Measurements from ENCODE around the gene FUBP3. TPM values are rescaled to one million over a fixed set of nuclear protein-coding genes. Genes with fewer than 3 reads are reported as not detected.
"Not testable (repeated sequence)": the region's sequence is repeated elsewhere in the genome, so short reads cannot be mapped to it uniquely, and the experiment has no call there.

Gene FUBP3
- polyA plus RNA-seq, 12 donors, result 29.2 to 56.1 (median 41.5) TPM; not detected in 1

DNA sequence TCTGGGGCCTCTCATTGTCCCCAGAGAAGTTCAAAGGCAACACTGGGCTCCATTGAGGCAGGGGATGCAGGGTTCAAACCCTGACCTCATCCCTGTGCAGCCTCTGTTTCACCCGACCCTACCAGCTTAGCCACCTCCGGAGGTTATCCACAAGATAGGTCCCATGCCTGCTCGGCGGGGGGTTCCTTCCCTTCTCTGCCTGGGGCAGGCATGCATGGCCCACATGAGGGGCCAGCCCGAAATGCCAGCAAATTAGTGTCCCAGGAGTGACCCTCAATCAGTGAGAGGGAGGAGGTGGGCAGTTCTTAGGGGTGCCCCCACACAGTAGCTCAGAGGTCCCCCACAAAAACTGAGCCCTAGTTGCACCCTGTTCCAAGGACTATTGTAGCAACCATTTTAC lies 24.8 kb upstream of the FUBP3 start:
- DNase-seq, result no peak

- DNase-seq, result no peak
Measured at GRCh38 chr9:130555061-130555460, 24.3 kb upstream of the FUBP3 start.

GRCh38 chr9:130555968-130556367 lies 23.4 kb upstream of the FUBP3 start:
- no peak for DNase-seq

DNA sequence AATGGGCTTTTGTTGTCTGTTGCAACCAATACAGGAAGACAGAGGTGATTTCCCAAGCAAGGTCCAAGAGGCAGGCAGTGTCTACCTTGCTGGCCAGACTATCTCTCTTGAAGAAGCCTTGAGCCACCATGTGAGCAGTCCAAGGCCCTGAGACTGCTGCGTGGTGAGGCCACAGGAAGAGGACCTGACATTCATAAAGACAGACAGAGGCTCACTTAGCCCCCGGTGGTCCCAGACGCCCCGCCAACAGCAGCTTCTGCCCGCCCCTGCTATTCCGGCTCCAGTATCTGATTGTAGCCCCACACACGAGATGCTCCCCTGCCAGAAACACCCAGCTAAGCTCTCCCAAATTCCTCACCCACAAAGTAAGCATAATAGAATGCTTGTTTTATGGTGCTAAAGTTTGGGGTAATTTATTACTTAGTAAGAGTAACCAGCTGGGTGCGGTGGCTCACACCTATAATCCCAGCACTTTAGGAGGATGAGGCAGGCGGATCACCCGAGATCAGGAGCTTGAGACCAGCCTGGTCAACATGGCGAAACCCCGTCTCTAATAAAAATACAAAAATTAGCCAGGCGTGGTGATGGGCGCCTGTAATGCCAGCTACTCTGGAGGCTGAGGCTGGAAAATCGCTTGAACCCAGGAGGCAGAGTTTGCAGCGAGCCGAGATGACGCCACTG lies 22.8 kb upstream of the FUBP3 start:
- no peak for DNase-seq

GRCh38 chr9:130557077-130557468 lies 22.3 kb upstream of the FUBP3 start:
- DNase-seq, result no peak

DNA sequence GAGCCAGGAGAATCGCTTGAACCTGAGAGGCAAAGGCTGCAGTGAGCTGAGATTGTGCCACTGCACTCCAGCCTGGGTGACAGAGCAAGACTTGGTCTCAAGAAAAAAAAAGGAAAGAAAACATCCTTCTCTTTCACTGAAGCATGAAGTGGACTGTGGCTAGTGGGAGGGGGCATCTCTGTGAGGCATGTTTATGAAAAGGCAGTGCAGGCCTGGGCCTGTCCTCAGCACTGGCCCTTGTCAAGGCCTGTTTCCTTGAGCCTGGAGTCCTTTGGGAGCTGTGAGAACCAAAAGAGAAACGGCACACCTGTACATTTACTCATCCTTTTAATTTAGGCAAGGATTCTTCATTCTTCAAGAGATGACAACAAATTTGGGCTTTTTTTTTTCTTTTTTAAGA lies 18.3 kb upstream of the FUBP3 start:
- DNase-seq, result no peak

GRCh38 chr9:130562525-130562924 lies 16.9 kb upstream of the FUBP3 start:
- not testable (repeated sequence) for DNase-seq

DNA sequence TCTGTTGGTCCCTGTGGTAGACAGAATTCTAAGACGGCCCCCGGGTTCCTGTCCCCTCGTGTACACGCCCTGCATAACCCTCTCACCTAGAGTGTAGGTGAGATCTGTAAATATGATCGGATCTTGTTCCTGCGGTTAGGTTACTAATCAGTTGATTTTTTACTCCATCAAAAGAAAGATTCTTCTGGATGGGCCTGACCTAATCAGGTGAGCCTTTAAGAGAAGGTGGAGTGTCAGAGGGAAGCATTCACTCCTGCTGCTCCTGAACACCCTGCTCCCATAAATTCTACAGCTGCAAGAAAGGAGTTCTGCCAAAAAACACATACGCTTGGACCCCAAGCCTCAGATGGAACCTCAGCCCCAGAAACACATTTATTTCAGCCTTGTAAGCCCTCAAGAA lies 15.6 kb upstream of the FUBP3 start:
- no peak for DNase-seq

DNA sequence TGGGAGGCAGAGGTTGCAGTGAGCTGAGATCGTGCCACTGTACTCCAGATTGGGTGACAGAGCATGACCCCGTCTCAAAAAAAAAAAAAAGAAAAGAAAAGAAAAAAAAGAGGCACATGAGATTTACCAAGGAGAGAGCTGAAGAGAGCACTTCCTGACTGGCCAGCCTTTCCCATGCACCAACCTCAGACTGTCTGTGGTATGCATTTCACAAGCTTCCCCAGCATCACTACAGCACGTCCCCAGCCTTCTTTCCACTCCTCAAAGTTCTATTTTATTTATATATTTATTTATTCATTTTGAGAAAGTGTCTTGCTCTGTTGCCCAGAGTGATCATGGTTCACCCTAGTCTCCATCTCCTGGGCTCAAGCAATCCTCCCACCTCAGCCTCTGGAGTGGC lies 13.6 kb upstream of the FUBP3 start:
- no peak for DNase-seq

- DNase-seq, result no peak
Measured at GRCh38 chr9:130570208-130570607, 9.2 kb upstream of the FUBP3 start.

DNA sequence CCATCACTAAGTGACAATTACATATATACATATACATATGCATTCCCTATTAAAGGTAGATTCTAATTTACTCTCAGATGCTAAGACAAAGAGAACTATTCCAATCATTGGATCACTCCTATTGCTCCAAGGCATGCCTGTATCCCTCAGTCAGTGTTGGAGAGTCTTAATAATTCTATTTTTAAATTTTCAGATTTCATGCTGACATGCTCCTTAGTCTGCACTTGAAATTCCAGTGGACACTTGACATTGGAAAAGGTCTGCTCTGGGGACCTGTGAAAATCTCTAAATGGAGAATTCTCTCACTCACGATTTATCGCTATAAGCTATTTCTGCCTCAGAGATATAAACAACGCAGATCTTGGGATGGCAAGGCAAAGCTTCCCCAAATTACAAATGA lies 3.9 kb upstream of the FUBP3 start:
- DNase-seq, result no peak

DNA sequence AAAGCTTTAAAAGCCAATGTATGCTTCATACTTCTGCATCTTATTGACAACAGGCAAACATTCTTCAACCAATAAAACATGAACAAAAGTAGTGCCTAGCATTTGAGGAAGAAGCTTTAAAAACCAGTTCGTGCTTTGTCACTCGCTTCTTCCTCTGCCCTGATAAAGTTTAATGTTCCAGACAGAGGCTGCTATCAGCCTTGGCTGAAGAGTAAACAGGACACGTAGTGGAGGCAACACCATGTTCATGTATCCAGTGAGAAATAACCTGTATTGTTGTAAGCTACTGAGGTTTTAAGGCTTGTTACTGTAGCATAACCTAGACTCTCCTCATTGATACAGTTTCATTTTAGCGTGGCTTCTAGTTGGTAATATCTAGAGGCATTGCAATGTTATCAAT lies 3.2 kb upstream of the FUBP3 start:
- no peak for DNase-seq

GRCh38 chr9:130579738-130580463 lies 524 bp downstream of the FUBP3 start:
- no peak for DNase-seq

GRCh38 chr9:130581766-130582165 lies 2.4 kb downstream of the FUBP3 start:
- no peak for DNase-seq

DNA sequence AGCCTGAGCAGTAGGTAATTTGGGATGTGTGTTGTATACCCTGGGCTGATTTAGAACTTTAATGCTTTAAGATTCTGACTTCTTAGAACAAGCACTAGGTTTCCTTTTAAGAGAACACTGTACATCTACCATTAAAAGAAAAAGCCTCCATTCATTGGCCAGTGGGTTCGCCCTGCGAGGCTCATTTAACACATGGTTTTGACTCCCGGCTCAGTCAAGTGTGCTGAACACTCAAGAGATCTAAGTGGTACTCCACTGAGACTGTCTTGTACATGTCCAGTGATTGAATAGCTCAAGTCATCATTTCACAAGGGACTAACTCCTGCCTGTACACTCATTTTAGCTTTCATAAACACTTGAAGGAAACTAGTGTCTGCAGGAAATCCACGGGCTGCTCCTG lies 3.9 kb downstream of the FUBP3 start:
- DNase-seq, result no peak

DNA sequence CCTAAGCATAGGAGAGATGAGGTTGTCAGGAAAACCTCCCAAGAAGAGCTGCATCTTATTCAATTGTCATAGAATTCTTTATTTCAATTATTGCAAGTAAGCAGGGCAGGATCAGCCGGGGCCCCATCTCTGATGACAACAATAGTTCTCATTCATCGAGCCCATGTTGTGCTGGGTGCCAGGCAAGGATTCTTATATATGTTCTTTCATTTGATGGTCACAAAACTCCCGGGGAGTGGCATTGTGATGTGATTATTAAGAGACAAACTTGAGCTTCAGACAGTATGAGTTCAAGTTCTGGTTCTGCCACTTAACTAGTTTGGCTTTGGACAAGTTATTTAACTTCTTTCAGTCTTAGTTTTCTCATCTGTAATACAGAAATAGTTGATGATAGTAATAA lies 8.5 kb downstream of the FUBP3 start:
- DNase-seq, result no peak

- no peak for DNase-seq
Measured at GRCh38 chr9:130588416-130588815, 9.0 kb downstream of the FUBP3 start.

GRCh38 chr9:130589754-130590153 lies 10.4 kb downstream of the FUBP3 start:
- DNase-seq, result no peak

DNA sequence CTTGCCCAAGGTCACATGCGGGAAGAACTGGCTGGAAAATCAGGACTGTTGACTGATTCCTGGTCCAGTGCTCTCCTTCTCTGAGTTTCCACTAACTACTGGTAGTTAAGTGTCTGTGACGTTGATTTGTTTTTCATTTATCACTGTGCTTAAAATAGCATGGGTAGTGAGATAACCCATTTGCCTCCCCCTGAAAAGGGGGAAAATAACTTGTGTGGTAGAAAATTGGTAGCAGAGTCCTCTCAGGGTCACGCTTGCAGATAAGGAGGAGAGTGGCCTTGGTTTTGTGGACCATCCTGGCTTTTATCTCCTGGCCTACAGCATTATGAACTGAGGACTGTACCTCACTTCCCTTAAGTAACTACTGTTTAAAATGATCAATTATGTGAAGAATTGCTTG lies 10.9 kb downstream of the FUBP3 start:
- DNase-seq, result no peak

- DNase-seq, result no peak
Measured at GRCh38 chr9:130593020-130593419, 13.6 kb downstream of the FUBP3 start.

DNA sequence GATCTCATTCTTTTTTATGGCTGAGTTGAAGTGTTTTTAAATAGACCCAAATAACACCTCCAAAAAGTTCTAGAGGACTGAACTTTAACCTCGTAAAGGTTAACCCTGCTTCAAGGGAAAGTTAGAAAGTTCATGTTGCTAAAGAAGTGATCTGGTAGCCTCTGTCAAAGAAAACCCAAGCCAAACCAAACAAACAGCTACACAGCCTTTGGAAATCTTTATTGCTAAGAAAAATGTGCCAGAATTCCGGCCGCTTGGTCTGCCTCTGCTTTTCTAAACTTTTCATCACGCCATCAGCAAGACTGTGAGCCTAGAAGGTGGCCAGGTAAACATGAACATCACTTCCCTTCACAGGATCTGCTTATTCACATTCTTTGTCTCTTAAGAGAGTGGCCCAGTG lies 17.9 kb downstream of the FUBP3 start:
- no peak for DNase-seq

DNA sequence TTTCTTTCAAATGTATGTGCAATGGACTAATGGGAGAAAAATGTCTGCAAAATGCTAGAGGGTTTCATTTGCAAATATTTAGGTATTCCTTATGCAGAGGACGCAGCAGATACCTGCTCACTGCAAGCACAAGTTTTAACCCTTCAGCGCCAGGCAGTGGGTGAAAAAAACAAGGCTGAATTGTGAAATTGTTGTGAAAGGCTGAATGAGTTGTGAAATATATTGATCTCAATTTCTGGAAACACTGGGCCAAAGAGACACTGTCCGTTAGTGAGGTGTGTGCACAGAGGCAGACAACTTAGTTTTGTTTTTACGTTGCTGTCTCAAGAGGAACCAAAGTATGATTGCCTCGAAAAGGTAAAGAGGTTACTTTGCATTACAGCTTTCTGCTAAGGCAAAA lies 18.8 kb downstream of the FUBP3 start:
- no peak for DNase-seq

GRCh38 chr9:130599625-130600024 lies 20.2 kb downstream of the FUBP3 start:
- no peak for DNase-seq

DNA sequence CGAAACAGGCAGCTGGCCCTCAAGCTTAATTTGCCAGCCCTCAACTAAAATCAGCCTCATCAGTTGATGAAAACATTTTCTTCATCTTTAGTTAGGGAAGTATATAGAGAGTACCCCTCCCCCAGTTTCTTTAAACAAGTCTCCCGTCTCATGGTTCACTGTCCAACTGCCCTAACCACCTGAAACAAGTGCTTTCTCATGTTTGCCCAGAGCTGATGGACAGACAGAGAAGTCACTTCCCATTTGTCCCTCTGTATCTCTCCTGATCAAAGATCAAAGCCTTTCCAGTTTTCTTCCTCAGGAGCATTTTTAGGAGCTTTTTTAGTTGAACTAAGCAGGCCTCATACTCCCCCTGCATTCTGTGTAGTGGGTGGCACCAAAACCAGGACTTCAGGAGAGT lies 21.7 kb downstream of the FUBP3 start:
- no peak for DNase-seq
